H9 (cell line): Measurements from ENCODE around the gene WSB2. TPM values are rescaled to one million over a fixed set of nuclear protein-coding genes. Genes with fewer than 3 reads are reported as not detected.
A peak's percentile ranks its signal among the peaks of the same experiment; 100 is the strongest.

Experiments
- DNase-seq: peaks from one replicate; pipeline ENCODE4 v3.0.0-alpha.2; 2017
- H2AFZ ChIP-seq: one replicate; pipeline ENCODE4 v1.6.1; 2013; ENCODE audit warnings: mild to moderate bottlenecking, low read length, control low read depth, moderate library complexity
- H2AK5ac ChIP-seq: 2 replicates; pipeline ENCODE4 v1.6.1; 2013; ENCODE audit warnings: low read length, control low read depth, mixed read lengths; ENCODE audit not compliant: insufficient read length
- H2BK120ac ChIP-seq: one replicate; pipeline ENCODE4 v1.6.1; 2013; ENCODE audit warnings: low read depth, mild to moderate bottlenecking, low read length, control low read depth, inconsistent platforms; ENCODE audit not compliant: poor library complexity, severe bottlenecking
- H2BK12ac ChIP-seq: 2 replicates; pipeline ENCODE4 v1.6.1; 2013; ENCODE audit warnings: low read length, control low read depth, mixed read lengths, low read depth; ENCODE audit not compliant: insufficient read length
- H2BK15ac ChIP-seq: 2 replicates; pipeline ENCODE4 v1.6.1; 2013; ENCODE audit warnings: low read depth, low read length, control low read depth
- H2BK20ac ChIP-seq: one replicate; pipeline ENCODE4 v1.6.1; 2013; ENCODE audit warnings: low read depth, mild to moderate bottlenecking, low read length, control low read depth, inconsistent platforms; ENCODE audit not compliant: poor library complexity, severe bottlenecking
- H2BK5ac ChIP-seq: 2 replicates; pipeline ENCODE4 v1.6.1; 2013; ENCODE audit warnings: low read length, control low read depth, mixed read lengths; ENCODE audit not compliant: insufficient read length
- H3K14ac ChIP-seq: 2 replicates; pipeline ENCODE4 v1.6.1; 2013; ENCODE audit warnings: low read length, control low read depth; ENCODE audit not compliant: insufficient read depth
- H3K18ac ChIP-seq: 2 replicates; pipeline ENCODE4 v1.6.1; 2013; ENCODE audit warnings: low read depth, mild to moderate bottlenecking, mixed read lengths, low read length, control low read depth; ENCODE audit not compliant: insufficient read length
- H3K23ac ChIP-seq: 2 replicates; pipeline ENCODE4 v1.6.1; 2013; ENCODE audit warnings: low read length, control low read depth, mixed read lengths, low read depth; ENCODE audit not compliant: insufficient read length
- H3K23me2 ChIP-seq: 2 replicates; pipeline ENCODE4 v1.6.1; 2013; ENCODE audit warnings: low read depth, mild to moderate bottlenecking, mixed read lengths, low read length, control low read depth; ENCODE audit not compliant: insufficient read length, poor library complexity, severe bottlenecking
- H3K27ac ChIP-seq: 2 replicates; pipeline ENCODE4 v1.5.1; 2013; ENCODE audit warnings: low read length, control low read depth, mixed read lengths, low read depth; ENCODE audit not compliant: insufficient read length
- H3K27me3 ChIP-seq: 2 replicates; pipeline ENCODE4 v1.6.1; 2013; ENCODE audit warnings: low read length, control low read depth, inconsistent platforms; ENCODE audit not compliant: insufficient read depth
- H3K4ac ChIP-seq: 2 replicates; pipeline ENCODE4 v1.6.1; 2013; ENCODE audit warnings: low read depth, mild to moderate bottlenecking, control low read depth, inconsistent platforms, low read length, moderate library complexity
- H3K4me1 ChIP-seq: 2 replicates; pipeline ENCODE4 v1.6.1; 2013; ENCODE audit warnings: low read length, control low read depth, inconsistent platforms; ENCODE audit not compliant: insufficient read depth
- H3K4me2 ChIP-seq: 2 replicates; pipeline ENCODE4 v1.6.1; 2013; ENCODE audit warnings: low read length, control low read depth, mixed read lengths; ENCODE audit not compliant: insufficient read length, insufficient read depth
- H3K56ac ChIP-seq: 2 replicates; pipeline ENCODE4 v1.6.1; 2013; ENCODE audit warnings: low read depth, mild to moderate bottlenecking, mixed read lengths, low read length, control low read depth; ENCODE audit not compliant: insufficient read length
- H3K79me1 ChIP-seq: 2 replicates; pipeline ENCODE4 v1.6.1; 2013; ENCODE audit warnings: low read depth, mild to moderate bottlenecking, moderate library complexity, low read length, control low read depth, inconsistent platforms; ENCODE audit not compliant: insufficient read depth, poor library complexity, severe bottlenecking
- H3K79me2 ChIP-seq: 2 replicates; pipeline ENCODE4 v1.6.1; 2013; ENCODE audit warnings: low read length, control low read depth, inconsistent platforms; ENCODE audit not compliant: insufficient read depth
- H3K9ac ChIP-seq: 2 replicates; pipeline ENCODE4 v1.6.1; 2013; ENCODE audit warnings: low read length, control low read depth, mixed read lengths; ENCODE audit not compliant: insufficient read length; ENCODE audit errors: extremely low read depth
- H3K9me3 ChIP-seq: one replicate; pipeline ENCODE4 v1.6.1; 2013; ENCODE audit warnings: low read depth, low read length, inconsistent platforms; ENCODE audit not compliant: control insufficient read depth
- H3T11ph ChIP-seq: one replicate; pipeline ENCODE4 v1.6.1; 2013; ENCODE audit warnings: mild to moderate bottlenecking, low read length, control low read depth, inconsistent platforms
- H4K20me1 ChIP-seq: one replicate; pipeline ENCODE4 v1.6.1; 2013; ENCODE audit not compliant: control insufficient read depth, insufficient read length, insufficient read depth
- H4K5ac ChIP-seq: 2 replicates; pipeline ENCODE4 v1.6.1; 2013; ENCODE audit warnings: low read depth, mild to moderate bottlenecking, mixed read lengths, low read length, control low read depth; ENCODE audit not compliant: insufficient read length
- H4K8ac ChIP-seq: replicated peaks from 2 replicates; pipeline ENCODE4 v1.6.1; 2013; ENCODE audit warnings: low read length, control low read depth, mixed read lengths, low read depth; ENCODE audit not compliant: insufficient read length
- H4K91ac ChIP-seq: 2 replicates; pipeline ENCODE4 v1.6.1; 2013; ENCODE audit warnings: low read depth, mild to moderate bottlenecking, moderate library complexity, mixed read lengths, low read length, control low read depth; ENCODE audit not compliant: insufficient read length
- H3K27ac Mint-ChIP-seq, 3 experiments: 2 replicates in 2 of 3; 3 replicates in 1 of 3; pipeline ENCODE4 v1.8.0; 2020 to 2021; ENCODE audit warnings: mixed read lengths in 3 of 3, mild to moderate bottlenecking in 1 of 3, moderate library complexity in 1 of 3
- H3K27me3 Mint-ChIP-seq: 2 replicates; pipeline ENCODE4 v1.8.0; 2021; ENCODE audit warnings: low read depth, mild to moderate bottlenecking, moderate library complexity, mixed read lengths
- H3K36me3 Mint-ChIP-seq, 3 experiments: 2 replicates in 2 of 3; 3 replicates in 1 of 3; pipeline ENCODE4 v1.8.0; 2020 to 2021; ENCODE audit warnings: low read depth in 3 of 3, mixed read lengths in 3 of 3; ENCODE audit not compliant: insufficient read depth in 1 of 3
- H3K4me1 Mint-ChIP-seq, 2 experiments: 2 replicates each; pipeline ENCODE4 v1.8.0; 2020; ENCODE audit warnings: mixed read lengths in 2 of 2
- H3K4me3 Mint-ChIP-seq, 2 experiments: 2 replicates in 1 of 2; 3 replicates in 1 of 2; pipeline ENCODE4 v1.8.0; 2020 to 2021; ENCODE audit warnings: mild to moderate bottlenecking in 2 of 2, mixed read lengths in 2 of 2, moderate library complexity in 1 of 2
- H3K9me3 Mint-ChIP-seq, 2 experiments: 2 replicates in 1 of 2; 3 replicates in 1 of 2; pipeline ENCODE4 v1.8.0; 2020; ENCODE audit warnings: mild to moderate bottlenecking in 2 of 2, mixed read lengths in 2 of 2, moderate library complexity in 1 of 2
- CTCF ChIP-seq: fragments of 200-600 bp; sonication (generic); conservative IDR thresholded peaks from 3 replicates; pipeline ENCODE4 v1.8.0; 2021; ENCODE audit warnings: antibody characterized with exemption, mild to moderate bottlenecking
- WGBS: extraction: QIAGEN DNeasy Blood & Tissue Kit; methylation state at CpG from one replicate; pipeline ENCODE4 v1.1.7; 2013; ENCODE audit warnings: missing lambda C conversion rate, low lambda C conversion rate, mixed read lengths; ENCODE audit not compliant: insufficient read length; ENCODE audit errors: extremely low coverage; 5-methylcytosine and 5-hydroxymethylcytosine counted together
- total RNA-seq: library from RNA; stranded (reverse); gene quantifications from 2 replicates; pipeline ENCODE4 v1.2.1, GENCODE V29; 2021

The WSB2 gene
- total RNA-seq, 1 experiment from 2014 or later: 58.6 TPM

GRCh38 chr12:118015306-118015705 is 45.7 kb downstream of the WSB2 start:
- no peak for DNase-seq
- H3K4me1 ChIP-seq: no peaks in the 10 kb centered on the region
- Mint-ChIP-seq H3K36me3 (peaks cover 9 to 21% (median 20%) of the 10 kb centered on the region in 3 experiments; a peak in 6 of 7 replicates), H3K27me3 (no peaks in the 10 kb centered on the region; the same call in none of the 2 replicates), H3K27ac (no peak overlapping the region), H3K4me1 (peaks cover 5 to 14% of the 10 kb centered on the region in 2 experiments), H3K4me3 (0 out of 5 replicates have a peak overlapping the region, but pooled peaks of 1 of the 2 experiments have one; percentile 35), H3K9me3 (peaks cover 0 to 3% of the 10 kb centered on the region in 2 experiments; a peak in 2 of 5 replicates)
- no CpG with 5 or more reads among the region's 2 CpGs for WGBS
- no peak overlapping the region for H3T11ph ChIP-seq
- H3K9me3 ChIP-seq: no peaks in the 10 kb centered on the region
- 0 out of 2 replicates have a peak, but pooled peaks cover 2% of the 10 kb centered on the region for H3K79me2 ChIP-seq
- H2BK15ac ChIP-seq: no peak overlapping the region
- no peak overlapping the region for H3K4ac ChIP-seq
- H3K9ac ChIP-seq: no peak overlapping the region
- H3K56ac ChIP-seq: no peak overlapping the region
- no peaks in the 10 kb centered on the region for H3K23me2 ChIP-seq
- H3K23ac ChIP-seq: no peak overlapping the region
- no peak overlapping the region for H3K4me2 ChIP-seq
- no peak overlapping the region for H3K27ac ChIP-seq
- no peaks in the 10 kb centered on the region for H4K20me1 ChIP-seq
- H3K27me3 ChIP-seq: no peaks in the 10 kb centered on the region
- no peak overlapping the region for H4K91ac ChIP-seq
- H2AFZ ChIP-seq: no peak overlapping the region
- no peak for TF ChIP-seq CTCF
- no peak overlapping the region for H2AK5ac ChIP-seq
- H4K8ac ChIP-seq: no peak overlapping the region
- H2BK120ac ChIP-seq: no peak overlapping the region
- no peak overlapping the region for H4K5ac ChIP-seq
- H2BK20ac ChIP-seq: no peak overlapping the region
- H2BK5ac ChIP-seq: no peak overlapping the region
- H3K18ac ChIP-seq: no peak overlapping the region
- H3K79me1 ChIP-seq: peaks cover 8% of the 10 kb centered on the region
- no peak overlapping the region for H3K14ac ChIP-seq
- no peak overlapping the region for H2BK12ac ChIP-seq
